ENCODE data around the gene LRRK2. TPM values are rescaled to one million over a fixed set of nuclear protein-coding genes. Genes with fewer than 3 reads are reported as not detected.

LRRK2 gene
- total RNA-seq, result 10 to 100 TPM in 1 of 4 donors, 1 to 10 TPM in 3; 4.5 to 10.7 (median 6.2) TPM

DNA sequence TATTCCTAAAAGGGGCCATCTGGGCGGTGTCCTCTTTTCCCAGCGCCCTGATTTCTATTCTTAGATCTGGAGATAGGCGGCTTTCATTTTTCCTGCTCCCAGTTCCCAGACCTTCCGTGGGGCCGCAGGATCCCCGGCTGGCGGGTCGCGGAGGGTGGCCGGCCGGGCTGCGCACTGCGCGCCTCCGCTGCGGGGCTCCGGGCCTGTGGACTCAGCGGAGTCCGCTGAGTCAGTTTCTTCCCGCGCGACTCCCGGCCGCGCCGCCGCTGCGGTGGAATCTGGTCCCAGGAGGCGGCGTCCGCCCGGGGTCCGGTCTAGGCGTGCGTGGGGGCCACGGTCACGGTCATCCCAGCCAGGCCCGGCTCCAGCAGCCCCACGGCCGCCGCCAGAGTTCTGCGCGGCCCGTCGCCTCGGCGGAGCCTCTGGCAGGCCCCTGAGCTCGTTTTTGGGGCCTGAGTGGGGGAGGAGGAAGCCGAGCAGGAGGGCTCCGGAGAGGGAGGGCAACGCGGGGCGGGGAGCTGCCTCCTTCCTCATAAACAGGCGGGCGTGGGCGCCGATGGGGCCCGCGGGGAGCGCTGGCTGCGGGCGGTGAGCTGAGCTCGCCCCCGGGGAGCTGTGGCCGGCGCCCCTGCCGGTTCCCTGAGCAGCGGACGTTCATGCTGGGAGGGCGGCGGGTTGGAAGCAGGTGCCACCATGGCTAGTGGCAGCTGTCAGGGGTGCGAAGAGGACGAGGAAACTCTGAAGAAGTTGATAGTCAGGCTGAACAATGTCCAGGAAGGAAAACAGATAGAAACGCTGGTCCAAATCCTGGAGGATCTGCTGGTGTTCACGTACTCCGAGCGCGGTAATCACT lies at the start of gene LRRK2:
Gene LRRK2 (plus strand): TSS at position 559 of the 853 bp plus-strand sequence. CDS start 135 bp downstream, at position 694.
- TF ChIP-seq CTCF (IDR thresholded peaks at IDR 0.05 in 4 of 5, conservative IDR thresholded peaks at IDR 0.05 in 1 of 5) (peak in 2 of 5 experiments; percentile 6 to 12), POLR2A (IDR thresholded peaks at IDR 0.05) (peak; percentile 39 to 55)
- H3K27me3 ChIP-seq, result no peaks in the 10 kb centered on the region
- peak within 1 kb of the TSS; percentile 65 to 94 (median 80) for H3K4me3 ChIP-seq
- ATAC-seq (peak; percentile 84 to 85), DNase-seq (peak; percentile 53 to 73)
- H3K36me3 ChIP-seq, result no peaks in the 10 kb centered on the region
- H3K27ac ChIP-seq, result peak within 1 kb of the TSS; percentile 74 to 99 (median 94)
- intact Hi-C loops (cut with DNase I; ENCODE audit: low total_unique reads), result loop anchor here (2.0 to 10.0 kb wide), 2 partner anchors 72 to 780 kb away; partner anchors contain the start of gene KIF21A
- in situ Hi-C loops (cut with MboI; ENCODE audit: low sequenced_read_pairs in 4 of 4), result loop anchor here in 1 of 4 donors (10.0 kb wide), 1 partner anchor 70 kb away; no protein-coding TSS in a partner anchor
- H3K4me1 ChIP-seq, result peaks cover 11 to 23% of the 10 kb centered on the region in 2 donors
- H3K9me3 ChIP-seq, result no peaks in the 10 kb centered on the region

- TF ChIP-seq POLR2A (IDR thresholded peaks at IDR 0.05) (no peak), CTCF (IDR thresholded peaks at IDR 0.05 in 4 of 5, conservative IDR thresholded peaks at IDR 0.05 in 1 of 5) (no peak)
- ATAC-seq, result no peak
- no peaks in the 10 kb centered on the region for H3K9me3 ChIP-seq
- intact Hi-C loops (cut with DNase I; ENCODE audit: low total_unique reads) (no loop called here), in situ Hi-C loops (cut with MboI; ENCODE audit: low sequenced_read_pairs in 4 of 4) (no loop called here)
- no peaks in the 10 kb centered on the region for H3K4me1 ChIP-seq
- DNase-seq, result no peak
- H3K4me3 ChIP-seq, result no peak overlapping the region
- H3K36me3 ChIP-seq, result no peaks in the 10 kb centered on the region
- no peaks in the 10 kb centered on the region for H3K27me3 ChIP-seq
- H3K27ac ChIP-seq, result no peak overlapping the region
Observed at GRCh38 chr12:40175045-40175444, 49.8 kb upstream of the LRRK2 start.

DNA sequence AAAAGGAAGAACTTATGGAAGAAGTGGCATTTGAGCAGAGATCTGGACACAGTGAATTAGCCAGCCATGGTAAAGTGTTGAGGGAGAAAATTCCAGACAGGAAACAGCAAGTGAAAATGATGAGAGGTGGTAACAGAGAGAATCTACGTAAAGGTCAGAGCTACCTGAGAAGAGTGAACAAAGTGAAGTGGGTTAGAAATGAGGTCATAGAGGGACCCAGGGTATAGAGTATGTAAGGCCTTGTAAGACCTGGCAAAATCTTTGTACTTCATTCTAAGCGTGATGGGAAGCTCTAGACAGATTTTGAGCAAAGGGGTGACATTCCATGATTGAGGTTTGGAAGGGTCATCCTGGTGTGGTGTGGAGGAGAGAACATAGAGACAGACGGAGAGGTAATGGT lies 49.3 kb upstream of the LRRK2 start:
- Histone ChIP-seq H3K27ac (no peak overlapping the region), H3K4me1 (no peaks in the 10 kb centered on the region), H3K4me3 (no peak overlapping the region), H3K36me3 (no peaks in the 10 kb centered on the region), H3K27me3 (no peaks in the 10 kb centered on the region), H3K9me3 (no peaks in the 10 kb centered on the region)
- ATAC-seq (no peak), DNase-seq (no peak)
- intact Hi-C loops (cut with DNase I; ENCODE audit: low total_unique reads) (no loop called here), in situ Hi-C loops (cut with MboI; ENCODE audit: low sequenced_read_pairs in 4 of 4) (no loop called here)
- TF ChIP-seq CTCF (IDR thresholded peaks at IDR 0.05 in 4 of 5, conservative IDR thresholded peaks at IDR 0.05 in 1 of 5) (no peak), POLR2A (IDR thresholded peaks at IDR 0.05) (no peak)

- intact Hi-C loops (cut with DNase I; ENCODE audit: low total_unique reads), result no loop called here
Observed at GRCh38 chr12:40178701-40179100, 46.1 kb upstream of the LRRK2 start.

More at GRCh38 chr12:40178701-40179100, 46.1 kb upstream of the LRRK2 start:
- peak in 1 of 2 donors; percentile 17 for DNase-seq
- in situ Hi-C loops (cut with MboI; ENCODE audit: low sequenced_read_pairs in 4 of 4), result no loop called here
- Histone ChIP-seq H3K9me3 (no peaks in the 10 kb centered on the region), H3K27me3 (no peaks in the 10 kb centered on the region), H3K36me3 (no peaks in the 10 kb centered on the region), H3K4me1 (no peaks in the 10 kb centered on the region), H3K4me3 (no peak overlapping the region), H3K27ac (no peak overlapping the region)
- peak in 1 of 2 donors; percentile 53 for ATAC-seq
- TF ChIP-seq CTCF (IDR thresholded peaks at IDR 0.05 in 4 of 5, conservative IDR thresholded peaks at IDR 0.05 in 1 of 5), result no peak
- no peak for TF ChIP-seq POLR2A (IDR thresholded peaks at IDR 0.05)

All from gastrocnemius medialis (tissue), 4 donors.